AG08395 (cell line): ENCODE measurements around the gene PSMC5.
"Not testable (repeated sequence)": the region's sequence is repeated elsewhere in the genome, so short reads cannot be mapped to it uniquely, and the experiment has no call there.

Experiments used
- DNase-seq: peaks from one replicate; pipeline ENCODE4 v3.0.0; 2012; ENCODE audit warnings: mixed read lengths, low spot score

PSMC5 gene

GRCh38 chr17:63827002-63827800 lies at the start of gene PSMC5, which contains the start of gene FTSJ3:
Gene PSMC5, plus strand, starts transcription at chr17:63827431. Its CDS starts 60 bp downstream, at chr17:63827491.
Gene FTSJ3, minus strand, starts transcription at chr17:63827663. Its CDS starts 761 bp downstream, at chr17:63826902.
- DNase-seq = peak; percentile 97

GRCh38 chr17:63780507-63780906 lies 46.7 kb upstream of the PSMC5 start:
- no peak for DNase-seq

GRCh38 chr17:63780928-63781327 lies 46.3 kb upstream of the PSMC5 start:
- DNase-seq = no peak

DNA sequence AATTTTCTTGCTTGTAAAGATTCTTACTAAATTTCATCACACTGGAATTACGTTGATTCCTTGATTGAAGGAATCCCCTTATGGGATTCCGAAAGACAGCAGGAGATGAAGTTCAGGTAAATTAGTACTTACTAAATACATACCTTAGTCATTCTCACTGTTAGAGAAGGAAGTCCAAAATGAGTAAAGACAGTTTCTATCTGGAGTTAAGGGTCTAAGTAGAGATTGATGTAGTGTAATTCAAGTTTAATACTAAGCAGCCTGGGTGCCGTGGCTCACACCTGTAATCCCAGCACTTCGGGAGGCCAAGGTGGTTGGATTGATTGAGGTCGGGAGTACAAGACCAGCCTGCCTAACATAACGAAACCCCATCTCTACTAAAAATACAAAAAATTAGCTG lies 43.7 kb upstream of the PSMC5 start:
- no peak for DNase-seq

DNA sequence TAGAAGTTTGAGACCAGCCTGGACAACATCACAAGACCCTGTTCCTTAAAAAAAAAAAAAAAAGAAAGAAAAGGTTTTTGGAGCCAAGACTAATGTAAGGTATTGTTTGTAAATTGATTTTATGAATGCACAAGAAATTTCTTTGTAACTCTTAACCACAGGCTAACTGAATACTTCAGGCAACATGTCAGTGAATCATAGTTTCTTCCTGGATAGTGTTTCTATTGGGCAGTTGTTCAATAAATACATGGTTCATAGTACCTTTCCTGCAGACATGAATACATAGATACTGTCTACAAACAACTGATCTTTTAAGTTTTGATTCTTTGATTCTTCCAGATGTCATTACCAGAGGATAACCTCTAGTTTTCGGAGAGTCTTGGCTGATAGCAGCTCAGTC lies 41.7 kb upstream of the PSMC5 start:
- peak; percentile 57 for DNase-seq

- no peak for DNase-seq
These were observed 41.1 kb upstream of the PSMC5 start for GRCh38 chr17:63786117-63786516.

DNA sequence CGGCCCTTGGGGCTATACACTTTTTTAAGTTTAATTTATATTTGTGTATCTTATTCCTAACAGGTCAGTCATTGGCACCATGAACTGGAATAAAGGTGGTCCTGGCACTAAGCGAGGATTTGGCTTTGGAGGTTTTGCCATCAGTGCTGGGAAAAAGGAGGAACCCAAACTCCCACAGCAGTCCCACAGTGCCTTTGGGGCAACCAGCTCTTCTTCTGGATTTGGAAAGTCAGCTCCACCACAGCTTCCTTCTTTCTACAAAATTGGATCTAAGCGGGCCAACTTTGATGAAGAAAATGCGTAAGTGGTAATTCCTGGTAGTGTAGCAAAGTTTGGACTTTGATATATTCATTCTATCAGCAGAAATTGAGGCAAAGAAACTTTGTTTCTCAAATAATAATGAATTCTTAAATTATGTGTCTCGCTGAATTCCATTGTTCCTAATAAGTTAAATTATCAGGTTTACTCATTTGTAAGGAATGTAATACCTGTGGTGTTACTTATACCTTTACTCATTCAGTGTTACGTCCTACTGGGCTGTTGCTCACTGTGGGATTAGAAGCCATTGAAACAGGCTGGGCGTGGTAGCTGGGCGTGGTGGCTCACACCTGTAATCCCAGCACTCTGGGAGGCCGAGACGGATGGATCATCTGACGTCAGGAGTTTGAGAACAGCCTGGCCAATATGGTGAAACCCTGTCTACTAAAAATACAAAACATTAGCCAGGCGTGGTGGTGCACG lies 40.1 kb upstream of the PSMC5 start:
- DNase-seq = no peak

GRCh38 chr17:63790057-63790456 lies 37.2 kb upstream of the PSMC5 start:
- no peak for DNase-seq

DNA sequence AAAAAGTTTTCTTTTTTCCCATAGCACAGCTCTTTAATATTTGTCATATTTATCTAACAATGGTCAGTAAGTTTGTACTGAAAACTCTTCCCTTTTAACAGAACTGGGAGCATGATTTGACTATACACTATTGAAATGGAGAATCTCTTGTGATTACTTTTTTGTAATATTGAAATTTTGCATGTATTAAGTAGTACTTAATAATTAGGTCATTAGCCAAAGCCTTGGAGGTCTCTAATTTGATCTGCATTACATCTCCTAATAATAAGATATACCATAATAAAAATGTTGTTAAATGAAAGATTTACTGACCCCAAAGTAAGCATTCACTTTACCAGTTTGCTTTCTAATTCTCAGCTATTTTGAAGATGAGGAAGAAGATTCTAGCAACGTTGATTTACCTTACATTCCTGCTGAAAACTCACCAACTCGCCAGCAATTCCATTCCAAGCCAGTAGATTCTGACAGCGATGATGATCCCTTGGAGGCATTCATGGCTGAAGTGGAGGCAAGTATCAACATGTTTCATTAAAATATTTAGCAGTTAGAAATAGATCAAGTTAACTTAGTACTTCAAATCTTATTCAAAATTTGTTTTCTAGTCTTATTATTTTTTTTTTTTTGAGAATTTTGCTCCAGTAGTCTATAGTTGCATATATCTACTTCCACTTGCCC lies 35.0 kb upstream of the PSMC5 start:
- DNase-seq = no peak

GRCh38 chr17:63796375-63796774 lies 30.9 kb upstream of the PSMC5 start:
- not testable (repeated sequence) for DNase-seq

DNA sequence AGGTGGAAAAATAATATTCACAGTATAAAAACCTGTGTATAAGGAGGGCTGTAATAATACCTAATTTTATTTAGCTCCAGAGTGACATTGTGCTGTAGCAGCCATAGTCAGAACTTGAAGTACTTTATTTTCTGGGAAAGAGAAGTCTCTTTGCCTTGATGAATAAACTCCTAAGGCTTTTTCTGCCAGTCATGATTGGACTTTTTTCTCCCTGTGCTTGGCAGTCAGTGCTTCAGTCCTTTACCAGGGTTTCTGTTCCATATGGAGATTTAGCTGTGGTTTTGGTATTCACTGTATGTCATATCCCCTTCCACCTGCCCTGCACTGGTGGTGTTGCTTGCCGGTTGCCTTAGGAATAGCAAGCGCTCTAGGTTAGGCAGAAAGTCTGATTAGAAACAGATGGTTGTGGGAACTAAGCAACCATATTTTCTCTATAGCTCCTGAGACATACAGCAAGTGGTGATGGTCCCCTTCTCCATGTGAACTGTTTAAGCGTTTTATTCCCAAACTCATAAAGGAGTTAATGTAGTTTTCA lies 28.6 kb upstream of the PSMC5 start:
- no peak for DNase-seq

DNA sequence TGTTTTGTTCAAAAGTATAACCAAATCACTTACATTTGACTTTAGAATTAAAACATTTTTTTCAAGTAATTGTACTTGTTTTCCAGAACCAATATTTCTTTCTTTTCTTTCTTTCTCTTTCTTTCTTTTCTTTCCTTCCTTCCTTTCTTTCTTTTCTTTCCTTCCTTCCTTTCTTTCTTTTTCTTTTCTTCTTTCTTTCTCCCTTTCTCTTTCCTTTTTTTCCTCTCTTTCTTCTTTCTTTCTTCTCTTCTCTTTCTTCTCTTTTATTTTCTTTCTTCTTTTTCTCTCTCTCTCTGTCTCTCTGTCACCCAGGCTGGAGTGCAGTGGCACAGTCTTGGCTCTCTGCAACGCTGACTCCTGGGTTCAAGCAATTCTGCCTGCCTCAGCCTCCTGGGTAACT lies 26.4 kb upstream of the PSMC5 start:
- DNase-seq = no peak

DNA sequence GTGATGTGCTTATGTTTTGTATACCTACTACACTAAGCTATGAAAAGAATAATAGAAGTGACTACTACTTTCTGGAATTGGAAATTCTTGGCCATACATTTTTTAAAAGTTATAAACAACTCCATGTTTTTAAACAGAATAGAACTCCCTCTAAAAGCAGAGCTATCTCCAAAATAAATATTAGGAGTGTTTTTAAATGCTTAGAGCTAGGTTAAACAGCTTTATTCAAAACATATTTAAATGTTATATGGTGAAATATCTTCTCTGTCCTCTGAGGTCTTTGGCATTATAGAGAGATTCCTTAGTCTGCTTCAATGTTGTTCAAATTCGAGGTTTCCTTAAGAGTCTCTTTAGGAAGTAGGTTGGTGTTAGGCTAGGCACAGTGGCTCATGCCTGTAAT lies 22.9 kb upstream of the PSMC5 start:
- DNase-seq = no peak

GRCh38 chr17:63805591-63805990 lies 21.6 kb upstream of the PSMC5 start:
- DNase-seq = no peak

DNA sequence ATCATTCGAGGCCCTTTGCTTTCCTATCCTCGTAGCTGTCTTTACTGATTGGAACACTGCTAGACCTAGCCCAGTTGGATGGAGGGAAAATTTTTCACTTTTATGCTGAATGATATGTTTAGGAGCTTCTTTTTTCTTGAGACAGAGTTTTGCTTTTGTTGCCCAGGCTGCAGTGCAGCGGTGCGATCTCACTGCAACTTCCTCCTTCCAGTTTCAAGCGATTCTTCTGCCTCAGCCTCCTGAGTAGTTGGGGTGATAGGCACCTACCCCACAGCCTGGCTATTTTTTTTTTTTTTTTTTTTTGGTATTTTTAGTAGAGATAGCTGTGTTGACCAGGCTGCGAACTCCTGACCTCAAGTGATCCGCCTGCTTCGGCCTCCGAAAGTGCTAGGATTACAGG lies 17.3 kb upstream of the PSMC5 start:
- no peak for DNase-seq

DNA sequence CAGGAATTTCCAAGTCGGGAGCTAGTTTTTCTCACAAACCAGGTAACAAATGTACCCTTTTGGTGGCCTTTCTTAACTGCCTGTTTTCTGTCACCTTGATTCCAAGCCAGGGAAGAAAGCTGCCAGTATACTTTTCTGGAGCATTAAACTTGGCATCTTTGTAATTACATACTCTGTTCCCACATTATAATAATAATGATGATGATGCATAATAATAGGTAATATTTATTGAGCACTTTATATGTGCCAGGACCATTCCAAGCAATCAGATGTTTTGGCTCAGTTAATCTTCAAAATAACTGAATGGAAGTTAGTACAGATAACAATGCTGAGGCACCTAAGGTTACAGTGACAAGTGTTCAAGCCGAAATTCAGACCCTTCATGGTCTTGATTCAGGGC lies 11.1 kb upstream of the PSMC5 start:
- DNase-seq = no peak

GRCh38 chr17:63816669-63817068 lies 10.6 kb upstream of the PSMC5 start:
- DNase-seq = no peak

DNA sequence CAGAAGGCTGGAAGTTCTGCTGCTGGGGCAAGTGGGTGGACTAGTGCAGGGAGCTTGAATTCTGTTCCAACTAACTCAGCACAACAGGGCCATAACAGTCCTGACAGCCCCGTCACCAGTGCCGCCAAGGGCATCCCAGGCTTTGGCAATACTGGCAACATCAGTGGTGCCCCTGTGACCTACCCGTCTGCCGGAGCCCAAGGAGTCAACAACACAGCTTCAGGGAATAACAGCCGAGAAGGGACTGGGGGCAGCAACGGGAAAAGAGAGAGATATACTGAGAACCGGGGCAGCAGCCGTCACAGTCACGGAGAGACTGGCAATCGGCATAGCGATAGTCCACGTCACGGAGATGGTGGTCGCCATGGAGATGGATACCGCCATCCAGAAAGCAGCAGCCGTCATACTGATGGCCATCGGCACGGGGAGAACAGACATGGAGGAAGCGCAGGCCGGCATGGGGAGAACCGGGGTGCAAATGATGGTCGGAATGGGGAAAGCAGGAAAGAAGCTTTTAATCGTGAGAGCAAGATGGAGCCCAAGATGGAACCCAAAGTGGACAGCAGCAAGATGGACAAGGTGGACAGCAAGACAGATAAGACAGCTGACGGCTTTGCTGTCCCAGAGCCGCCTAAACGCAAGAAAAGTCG lies 9.4 kb upstream of the PSMC5 start:
- no peak for DNase-seq

- DNase-seq = no peak
These were observed 8.1 kb upstream of the PSMC5 start for GRCh38 chr17:63819131-63819530.

- DNase-seq = no peak
These were observed 7.4 kb upstream of the PSMC5 start for GRCh38 chr17:63819585-63820537.
